ENCODE results near the gene DTNBP1.

DNA sequence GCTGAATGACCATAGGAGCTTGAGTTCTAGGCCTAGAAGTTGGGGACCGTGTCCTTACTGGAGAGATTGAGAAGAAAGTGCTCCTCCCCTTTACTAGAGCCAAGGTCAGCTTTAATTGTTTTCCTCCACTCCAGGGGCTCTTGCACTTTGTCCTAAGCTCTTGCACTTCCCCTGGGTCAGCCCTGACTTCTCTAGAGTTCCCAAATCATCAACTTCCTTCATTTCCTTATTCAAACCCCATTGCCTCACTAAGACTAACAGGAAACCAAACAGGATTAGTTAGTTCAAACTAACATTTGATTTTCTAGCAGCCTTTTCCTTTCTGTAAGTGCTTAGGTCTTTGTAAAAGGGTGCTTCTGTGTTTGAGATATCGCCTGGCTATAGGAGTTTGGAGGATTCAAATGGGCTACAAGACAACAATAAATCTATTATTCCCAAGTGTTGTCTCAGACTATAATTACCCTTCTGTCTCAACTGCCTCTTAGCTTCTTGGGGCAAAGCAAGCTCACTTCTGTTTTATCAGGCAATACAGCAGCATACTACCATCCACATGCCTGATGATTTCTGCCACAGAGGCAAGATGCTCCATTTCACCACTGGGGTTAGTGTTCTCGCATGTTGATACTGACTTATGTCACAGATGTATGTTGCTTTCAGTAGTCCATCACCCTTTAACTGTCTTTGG lies 12.8 kb upstream of the DTNBP1 start:
- TF ChIP-seq, protein P1, sequence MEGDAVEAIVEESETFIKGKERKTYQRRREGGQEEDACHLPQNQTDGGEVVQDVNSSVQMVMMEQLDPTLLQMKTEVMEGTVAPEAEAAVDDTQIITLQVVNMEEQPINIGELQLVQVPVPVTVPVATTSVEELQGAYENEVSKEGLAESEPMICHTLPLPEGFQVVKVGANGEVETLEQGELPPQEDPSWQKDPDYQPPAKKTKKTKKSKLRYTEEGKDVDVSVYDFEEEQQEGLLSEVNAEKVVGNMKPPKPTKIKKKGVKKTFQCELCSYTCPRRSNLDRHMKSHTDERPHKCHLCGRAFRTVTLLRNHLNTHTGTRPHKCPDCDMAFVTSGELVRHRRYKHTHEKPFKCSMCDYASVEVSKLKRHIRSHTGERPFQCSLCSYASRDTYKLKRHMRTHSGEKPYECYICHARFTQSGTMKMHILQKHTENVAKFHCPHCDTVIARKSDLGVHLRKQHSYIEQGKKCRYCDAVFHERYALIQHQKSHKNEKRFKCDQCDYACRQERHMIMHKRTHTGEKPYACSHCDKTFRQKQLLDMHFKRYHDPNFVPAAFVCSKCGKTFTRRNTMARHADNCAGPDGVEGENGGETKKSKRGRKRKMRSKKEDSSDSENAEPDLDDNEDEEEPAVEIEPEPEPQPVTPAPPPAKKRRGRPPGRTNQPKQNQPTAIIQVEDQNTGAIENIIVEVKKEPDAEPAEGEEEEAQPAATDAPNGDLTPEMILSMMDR (conservative IDR thresholded peaks at IDR 0.05 in 1 of 2, IDR thresholded peaks at IDR 0.05 in 1 of 2; ENCODE audit: low read depth in 1 of 2, low read length in 2 of 2): no peak
- no peak for TF ChIP-seq EZH2 (IDR thresholded peaks at IDR 0.05; ENCODE audit: low read length, missing control alignments)
